GM18507 (cell line): ENCODE data around the gene SCN9A.
A peak's percentile ranks its signal among the peaks of the same experiment; 100 is the strongest.
"Not testable (repeated sequence)": the region's sequence is repeated elsewhere in the genome, so short reads cannot be mapped to it uniquely, and the experiment has no call there.

Experiments used
- DNase-seq: peaks from one replicate; pipeline ENCODE4 v3.0.0; 2011; ENCODE audit warnings: low read depth; ENCODE audit not compliant: insufficient read length; ENCODE audit errors: extremely low spot score
- FAIRE-seq: peaks from 2 replicates; lab custom pipeline; 2011; peaks lifted over from hg19 to GRCh38; lab: Jason Lieb, UNC

The SCN9A gene

DNA sequence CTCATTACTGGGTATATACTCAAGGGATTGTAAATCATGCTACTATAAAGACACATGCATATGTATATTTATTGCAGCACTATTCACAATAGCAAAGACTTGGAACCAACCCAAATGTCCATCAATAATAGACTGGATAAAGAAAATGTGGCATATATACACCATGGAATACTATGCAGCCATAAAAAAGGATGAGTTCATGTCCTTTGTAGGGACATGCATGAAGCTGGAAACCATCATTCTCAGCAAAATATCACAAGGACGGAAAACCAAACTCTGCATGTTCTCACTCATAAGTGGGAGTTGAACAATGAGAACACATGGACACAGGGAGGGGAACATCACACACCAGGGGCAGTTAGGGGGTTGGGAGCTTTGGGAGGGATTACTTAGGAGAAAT, 169.6 kb downstream of the SCN9A start:
- FAIRE-seq, DNase-seq: not testable (repeated sequence)

DNA sequence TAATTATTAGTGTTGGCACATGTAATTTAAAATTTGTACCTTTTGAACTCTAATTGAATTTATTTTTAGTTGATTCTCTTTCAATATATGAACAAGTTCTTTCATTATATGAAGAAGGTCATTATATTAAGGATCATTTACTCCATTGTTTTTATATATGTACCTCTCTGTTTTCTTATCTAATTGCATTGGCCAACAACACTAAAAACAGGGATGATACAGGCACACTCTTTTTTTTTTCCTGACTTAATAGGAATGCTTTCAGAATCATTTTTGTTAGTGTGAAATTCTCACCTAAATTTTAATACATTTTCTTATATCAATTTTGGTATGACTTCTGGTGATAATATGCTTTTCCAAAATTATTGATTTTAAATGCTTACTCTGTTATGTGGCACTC, 173.0 kb downstream of the SCN9A start:
- FAIRE-seq (no peak), DNase-seq (no peak)

DNA sequence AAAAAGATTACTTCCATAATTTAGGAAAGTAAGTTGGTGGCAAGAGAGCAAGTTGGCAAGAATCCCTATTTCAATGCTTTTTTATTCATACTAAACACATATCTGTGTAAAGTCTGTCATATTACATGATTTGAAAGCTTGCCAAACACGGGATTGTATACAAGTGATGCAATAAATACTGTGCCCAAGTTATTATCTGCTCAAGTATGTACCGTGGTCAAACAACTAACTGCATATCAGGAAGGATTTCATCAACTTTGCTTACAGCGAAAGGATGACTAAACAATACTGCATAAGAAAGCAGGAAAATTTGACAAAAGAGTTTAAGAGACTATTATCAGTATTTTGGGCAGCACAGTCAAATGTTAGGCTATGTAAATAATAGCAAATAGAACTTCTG, 178.3 kb downstream of the SCN9A start:
- DNase-seq (no peak), FAIRE-seq (no peak)

DNA sequence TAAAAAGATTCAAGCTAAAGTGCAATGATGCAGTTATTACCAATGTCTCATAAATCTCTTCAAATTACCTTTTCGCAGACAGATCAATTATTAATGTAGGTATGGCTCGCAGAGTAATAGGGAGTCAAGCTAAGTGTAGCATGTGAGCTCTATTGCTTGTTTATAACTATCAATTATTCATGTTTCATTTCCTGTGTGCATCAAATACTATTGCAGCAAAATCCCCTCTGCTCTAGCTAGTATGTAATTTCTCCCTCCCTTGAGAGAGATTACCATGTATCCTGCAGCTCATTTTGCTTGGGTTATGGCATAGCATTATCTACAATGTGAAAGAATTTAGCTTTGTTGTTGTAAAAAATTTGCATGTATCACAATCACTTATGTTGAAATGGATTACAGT, 182.3 kb downstream of the SCN9A start:
- no peak for FAIRE-seq
- DNase-seq = no peak

DNA sequence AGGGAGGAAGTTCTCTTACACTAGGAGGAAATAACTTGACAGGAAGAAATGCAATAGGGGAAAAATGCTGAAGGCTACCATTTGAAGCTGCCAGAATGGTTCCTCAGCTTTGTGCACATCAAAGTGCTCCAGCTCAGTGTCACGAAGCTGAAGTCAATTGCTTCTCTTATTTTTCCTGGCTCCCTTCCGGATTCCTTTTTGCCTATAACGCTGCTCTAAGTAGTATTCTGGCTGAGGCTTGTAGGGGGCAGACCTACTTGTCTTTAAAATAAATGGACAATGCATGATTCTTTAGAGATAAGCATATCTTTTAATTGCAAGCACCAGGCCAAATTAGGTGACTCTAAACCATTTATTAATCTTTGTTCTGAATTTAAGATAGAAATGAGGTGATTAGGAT, 187.7 kb downstream of the SCN9A start:
- no peak for FAIRE-seq
- no peak for DNase-seq

DNA sequence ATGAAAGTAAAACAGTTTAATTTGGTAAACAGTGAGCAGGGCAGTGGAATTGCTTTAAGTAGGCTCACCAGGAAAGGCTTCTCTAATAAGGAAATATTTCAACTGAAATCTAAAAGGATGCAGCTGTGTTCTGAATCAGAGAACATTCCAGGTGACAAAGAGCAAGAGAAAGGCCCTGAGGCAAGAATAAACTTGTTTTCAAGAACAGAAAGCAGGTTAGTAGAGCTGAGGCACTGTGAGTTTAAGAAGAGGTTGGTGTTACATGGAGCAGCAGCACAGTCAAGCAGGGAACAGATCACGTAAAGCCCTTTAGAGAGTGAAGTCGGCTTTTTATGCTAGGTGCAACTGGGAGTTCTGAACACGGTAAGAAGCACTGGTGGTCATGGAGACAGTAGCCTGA, 191.0 kb downstream of the SCN9A start:
- FAIRE-seq = no peak
- no peak for DNase-seq

DNA sequence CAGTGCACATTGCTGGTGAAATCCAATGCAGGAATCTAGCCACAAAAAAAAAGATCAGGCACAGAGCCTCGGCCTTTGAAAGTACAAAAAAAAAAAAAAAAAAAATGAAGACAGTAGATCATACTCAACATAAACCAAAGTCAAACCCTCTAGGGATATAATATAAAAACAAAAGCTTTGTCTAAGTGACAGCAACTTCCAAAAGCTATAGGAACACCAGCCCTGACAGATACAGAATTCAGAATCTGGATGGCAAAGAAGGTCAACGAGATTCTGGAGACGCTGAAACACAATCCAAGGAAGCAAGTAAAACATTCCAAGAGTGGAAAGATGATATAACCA, 194.0 kb downstream of the SCN9A start:
- FAIRE-seq = no peak

DNA sequence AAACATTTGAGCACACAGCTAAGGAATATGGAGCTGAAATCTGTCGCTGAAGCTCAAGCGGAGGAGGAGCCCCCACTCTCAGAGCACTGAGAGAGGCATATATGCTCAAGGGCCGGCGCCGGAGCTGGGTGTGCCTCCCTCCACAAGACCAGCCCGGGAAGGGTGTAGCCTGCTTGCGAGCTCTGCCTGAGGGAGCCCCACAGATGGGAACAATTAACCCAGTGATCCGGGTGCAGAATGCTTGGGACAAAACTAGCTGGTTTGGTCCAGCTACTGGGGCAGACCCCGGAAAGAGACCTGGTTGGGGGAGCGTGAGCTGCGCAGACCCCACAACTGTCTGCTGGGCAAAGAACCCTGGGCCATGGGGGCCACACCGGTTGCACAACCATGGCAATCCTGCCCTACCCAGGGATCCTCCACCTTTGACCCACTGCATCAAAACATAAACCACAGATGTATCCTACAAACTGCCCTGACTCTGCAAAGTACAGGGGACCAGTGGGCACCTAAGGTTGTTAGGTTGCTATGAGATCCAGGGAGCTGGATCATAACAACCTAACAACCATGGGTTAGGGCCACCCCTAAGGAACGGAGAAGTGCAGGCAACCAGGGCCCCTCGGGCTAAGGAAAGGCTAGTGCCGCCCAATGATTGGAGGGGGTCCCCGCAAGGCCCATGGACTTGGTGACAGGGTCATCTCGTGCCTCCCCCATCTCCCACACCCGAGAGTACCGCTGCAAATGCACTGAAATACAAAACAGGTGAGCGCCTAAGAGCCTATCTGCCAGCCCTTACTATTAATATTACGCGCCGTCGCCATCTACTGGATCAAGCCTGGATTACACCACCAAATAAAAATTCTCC, 194.6 kb downstream of the SCN9A start:
- DNase-seq = peak; percentile 4
- FAIRE-seq = peak; percentile 61

More for the DNA sequence above, 194.0 kb downstream of the SCN9A start:
- no peak for DNase-seq

DNA sequence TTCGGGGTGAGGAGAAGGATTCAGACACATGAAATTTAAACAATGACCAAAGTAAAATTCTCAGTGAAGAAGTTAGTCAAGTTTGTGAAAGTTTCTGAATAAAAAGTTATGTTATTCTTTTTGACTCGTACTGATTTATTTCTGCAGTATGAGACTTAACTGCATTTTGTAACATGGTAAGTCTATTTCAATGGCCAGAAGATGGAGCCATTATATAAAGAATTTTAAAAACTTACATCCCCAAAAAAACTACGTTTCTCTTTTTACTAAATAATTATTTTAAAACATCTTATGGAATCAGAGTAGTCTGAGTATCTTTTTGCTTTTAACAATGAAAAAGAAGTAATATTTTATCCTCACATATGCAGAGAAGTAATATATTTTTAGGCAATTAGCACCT, 196.5 kb downstream of the SCN9A start:
- no peak for DNase-seq
- FAIRE-seq = no peak

DNA sequence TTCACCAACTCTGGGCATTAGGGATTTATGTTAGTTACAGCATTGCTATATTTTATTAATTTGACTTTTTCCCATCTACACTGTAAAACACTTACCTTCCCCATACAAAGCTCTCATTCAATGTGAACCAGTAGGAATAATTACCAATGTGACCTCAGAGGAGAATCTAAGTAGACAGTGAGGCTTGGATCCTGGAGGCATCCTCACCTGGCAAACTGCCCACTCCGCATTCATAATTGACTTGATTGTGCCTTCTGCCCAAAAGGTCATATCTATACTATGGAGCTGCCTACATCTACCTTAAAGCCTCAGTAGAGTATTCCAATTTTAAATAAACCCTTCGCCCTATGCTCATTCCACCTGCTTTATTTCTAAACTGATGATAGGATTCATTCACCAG, 202.5 kb downstream of the SCN9A start:
- no peak for FAIRE-seq

DNA sequence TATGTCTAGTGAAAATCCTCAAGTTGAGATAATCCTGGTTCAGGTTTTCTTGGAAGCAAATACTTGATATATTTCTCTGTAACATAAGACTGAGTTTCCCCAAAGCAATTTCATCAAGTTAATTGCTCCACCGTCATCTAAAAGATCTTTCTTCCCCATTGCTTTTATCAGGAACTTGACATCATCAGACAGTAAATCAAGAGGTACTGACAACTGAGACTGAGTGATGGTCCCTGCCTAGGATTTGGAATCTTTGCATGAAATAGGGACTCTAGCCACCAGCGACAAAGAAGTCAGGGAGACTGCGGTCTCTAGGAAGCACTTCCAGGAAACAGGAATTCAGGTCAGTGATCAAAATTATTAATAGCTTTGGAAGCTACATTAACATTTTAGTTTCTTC, 204.5 kb downstream of the SCN9A start:
- no peak for DNase-seq
- FAIRE-seq = no peak

More for the DNA sequence above, 202.5 kb downstream of the SCN9A start:
- no peak for DNase-seq

DNA sequence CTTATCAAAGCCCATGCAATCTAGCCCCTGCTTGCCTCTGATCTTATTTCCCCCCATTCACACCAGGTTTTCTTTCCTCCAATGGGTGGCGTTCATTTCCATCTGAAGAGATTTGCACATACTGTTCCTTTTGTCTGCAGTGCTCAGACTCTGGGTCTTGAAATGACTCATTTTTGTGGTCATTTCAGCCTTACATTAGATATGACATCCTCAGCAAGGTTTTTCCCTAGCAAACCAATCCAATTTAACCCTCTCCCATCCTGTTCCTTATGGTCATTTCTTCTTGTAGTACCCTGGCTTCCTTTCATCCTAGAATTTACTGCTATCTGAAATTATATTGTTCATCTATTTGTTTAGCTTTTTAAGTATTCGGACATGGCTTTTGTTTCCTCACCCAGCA, 205.4 kb downstream of the SCN9A start:
- FAIRE-seq (no peak), DNase-seq (no peak)

DNA sequence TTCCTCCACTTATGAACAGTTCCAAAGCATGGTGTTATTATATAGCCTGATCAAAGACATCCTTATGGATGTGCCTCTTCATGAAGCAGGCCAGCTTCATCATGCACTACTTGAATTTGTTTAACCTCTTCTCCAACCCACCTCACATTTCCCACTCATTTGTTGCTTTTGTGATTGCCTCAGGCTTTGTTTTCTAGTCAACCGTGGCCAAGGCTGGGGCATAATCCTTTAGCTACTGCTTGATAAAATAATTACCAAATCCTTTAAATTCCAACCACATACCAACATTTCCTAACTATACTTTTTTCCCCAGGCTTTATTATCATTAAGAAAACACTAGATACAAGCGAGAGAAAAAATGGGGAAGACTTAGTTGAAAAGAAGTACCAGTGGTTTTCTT, 208.3 kb downstream of the SCN9A start:
- FAIRE-seq (no peak), DNase-seq (no peak)

DNA sequence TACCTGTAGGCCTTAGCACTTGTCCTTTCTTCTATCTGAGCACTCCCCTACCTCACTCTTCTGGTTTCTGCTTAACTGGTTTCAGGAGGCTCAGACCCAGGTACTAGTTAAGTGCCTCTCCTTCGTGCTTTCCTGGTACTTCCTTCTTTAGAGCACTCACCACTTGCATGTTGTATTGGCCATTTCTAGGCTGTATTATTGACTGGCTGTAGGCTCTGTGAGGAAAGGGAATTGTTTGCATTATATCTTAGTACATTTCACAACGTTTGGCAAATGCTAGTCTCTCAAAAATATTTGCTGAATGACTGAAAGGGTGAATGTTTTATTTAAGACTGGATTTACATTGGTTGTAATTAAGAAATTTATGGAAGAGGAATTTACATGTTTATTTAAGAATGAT, 212.0 kb downstream of the SCN9A start:
- DNase-seq (no peak), FAIRE-seq (no peak)

DNA sequence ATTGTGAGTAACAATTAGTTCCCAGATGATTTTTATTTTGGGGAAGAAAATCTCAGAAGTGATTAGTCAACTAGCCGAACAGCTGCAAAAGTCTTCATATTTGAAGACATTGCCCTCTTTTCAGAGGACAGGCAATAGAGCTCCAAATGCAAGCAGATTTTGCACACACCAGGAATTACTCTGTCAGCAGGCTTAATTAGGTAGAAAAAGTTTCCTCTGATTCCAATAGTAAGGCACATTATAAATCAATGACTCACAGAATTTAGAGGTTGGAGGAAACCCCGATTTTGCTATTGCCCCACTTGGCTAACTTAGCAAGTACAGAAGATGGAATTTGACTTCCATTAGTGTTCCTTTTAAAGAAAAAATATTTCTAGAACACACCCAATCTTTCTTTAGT, 217.2 kb downstream of the SCN9A start:
- no peak for FAIRE-seq

DNA sequence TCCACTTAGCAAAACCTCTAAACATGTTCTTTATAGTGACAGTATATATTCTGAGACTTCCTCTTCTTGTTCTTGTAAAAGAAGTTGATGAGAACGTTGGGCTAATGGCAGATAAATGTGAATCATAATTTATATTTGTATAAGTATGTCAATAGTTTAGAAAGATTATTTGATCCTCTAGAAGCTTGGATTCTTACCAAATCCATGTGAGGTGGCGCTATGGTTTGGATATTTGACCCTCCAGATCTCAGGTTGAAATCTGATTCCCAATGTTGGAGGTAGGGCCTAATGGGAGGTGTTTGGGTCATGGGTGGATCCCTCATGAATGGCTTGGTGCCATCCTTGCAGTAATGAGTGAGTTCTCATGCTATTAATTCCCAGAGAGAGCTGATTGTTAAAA, 218.2 kb downstream of the SCN9A start:
- FAIRE-seq (no peak), DNase-seq (no peak)

More for the DNA sequence above, 217.2 kb downstream of the SCN9A start:
- no peak for DNase-seq

DNA sequence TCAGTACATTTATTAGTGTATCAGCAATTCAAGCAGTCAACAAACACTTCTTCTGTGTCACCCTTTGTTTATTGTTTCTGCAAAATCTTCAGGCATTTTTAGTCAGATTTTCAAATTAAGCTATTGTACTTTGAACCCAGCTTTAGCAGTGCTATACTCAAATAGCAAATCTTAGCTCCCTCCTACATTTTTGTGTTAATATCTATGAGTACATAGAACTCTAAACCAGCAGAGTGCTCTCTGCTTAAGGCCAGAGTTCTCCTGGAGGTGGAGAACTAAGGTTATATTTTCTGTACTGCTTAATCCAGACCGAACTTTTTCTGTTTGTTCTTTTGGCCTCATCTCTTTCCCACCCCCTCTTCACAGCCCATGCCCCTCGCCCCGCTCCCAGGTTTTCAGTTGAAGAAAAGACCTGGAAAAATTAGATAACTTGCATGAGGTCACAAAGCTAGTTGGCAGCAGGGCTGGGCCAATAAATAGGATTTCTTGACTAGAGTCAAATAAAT, 218.7 kb downstream of the SCN9A start:
- DNase-seq (no peak), FAIRE-seq (no peak)

DNA sequence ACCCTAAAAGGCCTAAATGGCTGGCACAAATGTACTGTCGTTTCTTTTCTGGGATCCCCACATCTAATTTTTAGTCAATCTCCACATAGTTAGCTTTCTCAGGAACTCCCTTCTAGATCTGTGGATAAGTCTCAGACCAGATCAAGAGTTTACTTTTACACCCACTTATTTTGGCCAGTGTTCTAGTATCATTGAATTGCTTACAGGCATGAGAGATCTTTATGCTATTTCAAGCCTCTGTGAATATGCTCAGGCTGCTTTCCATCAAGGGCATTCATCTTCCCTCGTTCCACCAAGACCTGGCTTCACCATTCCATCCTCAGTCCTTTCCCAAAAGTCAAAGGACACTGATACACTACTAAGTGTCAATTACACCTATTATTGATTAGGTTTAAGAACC, 220.2 kb downstream of the SCN9A start:
- DNase-seq (no peak), FAIRE-seq (no peak)

DNA sequence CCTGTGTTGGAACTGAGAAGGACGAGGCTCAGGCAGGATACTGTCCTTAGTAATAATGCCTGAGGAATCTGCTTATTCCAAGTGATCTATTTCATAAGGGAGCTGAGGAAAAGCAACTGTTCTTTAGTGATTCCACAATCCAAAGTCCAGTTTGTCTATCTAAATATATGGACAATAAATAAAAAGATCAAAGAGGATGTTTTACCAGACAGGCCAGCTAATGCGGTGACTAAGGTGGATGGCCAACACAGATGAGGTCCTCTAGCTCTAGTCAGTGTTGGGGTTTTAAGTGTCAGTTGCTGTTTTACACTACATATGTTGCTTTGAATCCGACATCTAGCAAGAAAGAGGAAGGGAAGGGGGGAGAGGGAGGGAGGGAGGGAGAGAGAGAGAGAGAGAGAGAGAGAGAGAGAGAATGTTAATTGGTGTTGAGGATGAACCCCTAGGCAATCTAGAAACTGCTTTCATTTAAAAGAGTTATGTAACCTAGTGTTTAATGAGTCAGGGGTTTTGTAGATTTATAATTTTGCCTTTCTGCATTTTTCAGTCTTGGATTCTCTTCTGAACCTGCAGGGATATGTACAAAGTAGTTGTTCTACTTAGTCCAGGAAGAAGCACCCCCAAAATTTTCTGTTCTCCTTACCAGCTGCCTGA, 220.9 kb downstream of the SCN9A start:
- DNase-seq (no peak), FAIRE-seq (no peak)

DNA sequence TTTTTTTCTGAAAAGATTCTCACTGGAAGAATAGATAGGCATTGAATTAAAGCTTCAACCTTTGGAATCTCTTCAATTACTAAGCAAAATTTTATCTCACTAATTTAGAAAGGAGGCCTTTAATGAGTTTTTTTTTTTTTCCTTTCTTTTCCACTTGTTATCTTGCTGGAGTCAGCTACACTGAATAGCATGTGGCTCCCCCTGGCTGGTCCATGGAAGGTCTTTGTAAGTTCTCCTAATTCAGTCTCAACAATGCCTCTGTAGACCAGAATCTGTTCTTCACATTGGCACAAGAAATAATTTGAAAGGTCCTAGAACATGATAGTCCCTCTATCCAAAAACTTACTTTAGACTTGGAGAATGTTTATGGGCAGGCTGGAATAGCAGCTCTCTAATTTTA, 223.7 kb downstream of the SCN9A start:
- FAIRE-seq = no peak
- no peak for DNase-seq
